Left lung (tissue), 10 donors: ENCODE results near the gene USP10. TPM values are rescaled to one million over a fixed set of nuclear protein-coding genes. Genes with fewer than 3 reads are reported as not detected.

Source experiments
- ATAC-seq: fragments of 200-7000 bp; cut with Tn5 transposase; one replicate; pipeline ENCODE4 v1.9.1; 2020; ENCODE audit warnings: moderate library complexity
- DNase-seq, 4 donors: peaks; one replicate each; pipeline ENCODE4 v3.0.0-alpha.2; 2013 to 2020
- H3K27ac ChIP-seq, 2 donors: fragments of 200-600 bp; sonication (generic) in 1 of 2; one replicate each; pipeline versions ENCODE4 v1.5.0 to v1.8.0; 2020 to 2021
- H3K27me3 ChIP-seq, 2 donors: fragments of 200-600 bp; sonication (generic) in 1 of 2; one replicate each; pipeline versions ENCODE4 v1.5.0 to v1.8.0; 2020 to 2021
- H3K36me3 ChIP-seq, 2 donors: fragments of 200-600 bp; sonication (generic) in 1 of 2; one replicate each; pipeline versions ENCODE4 v1.5.0 to v1.8.0; 2020 to 2021
- H3K4me1 ChIP-seq, 2 donors: fragments of 200-600 bp; one replicate each; pipeline ENCODE4 v1.8.0; 2021
- H3K4me3 ChIP-seq, 2 donors: fragments of 200-600 bp; sonication (generic) in 1 of 2; one replicate each; pipeline versions ENCODE4 v1.5.0 to v1.8.0; 2020 to 2021; ENCODE audit warnings: mild to moderate bottlenecking in 1 of 2
- H3K9me3 ChIP-seq, 2 donors: fragments of 200-600 bp; sonication (generic) in 1 of 2; one replicate each; pipeline versions ENCODE4 v1.5.0 to v1.8.0; 2020 to 2021
- CTCF ChIP-seq, 2 donors: fragments of 200-600 bp; sonication (generic) in 1 of 2; IDR thresholded peaks; one replicate each; pipeline versions ENCODE4 v1.5.0 to v1.8.0; 2021; ENCODE audit warnings: antibody characterized with exemption in 2 of 2
- intact Hi-C, 2 donors: fragments of 100-400 bp; cut with DNase I; formaldehyde crosslinking; loops; one replicate each; pipeline versions ENCODE4 v1.11.2 to v1.14.2; 2022
- polyA plus RNA-seq, 6 donors: library from polyadenylated mRNA; unstranded; fragments of 120-200 nt; gene quantifications; one replicate each; pipeline ENCODE4 v1.2.1, GENCODE V29; 2013; ENCODE audit not compliant: insufficient read length in 6 of 6
- total RNA-seq, 2 donors: library from RNA; stranded (reverse); fragmentation: NEBNext Ultra II Directional; extraction: Animal tissue kit (Norgen Biotek cat#: 25700); gene quantifications; one replicate each; pipeline ENCODE4 v1.2.1, GENCODE V29; 2021
- donor health status: DM: no; HTN: yes; CAD: no.
- donor health status: DM: no; HTN: no; CAD: no.

Gene USP10
- total and polyA plus RNA-seq, 8 donors, result 57.4 to 102 (median 87.8) TPM

GRCh38 chr16:84709609-84710008, 9.8 kb downstream of the USP10 start:
- no peaks in the 10 kb centered on the region for H3K9me3 ChIP-seq
- DNase-seq (no peak), ATAC-seq (no peak)
- no peak for TF ChIP-seq CTCF (IDR thresholded peaks at IDR 0.05)
- intact Hi-C loops, result no loop called here
- no peaks in the 10 kb centered on the region for H3K27me3 ChIP-seq
- H3K36me3 ChIP-seq, result no peaks in the 10 kb centered on the region
- H3K4me3 ChIP-seq, result no peak overlapping the region
- H3K4me1 ChIP-seq, result peaks cover 0 to 55% of the 10 kb centered on the region in 2 donors
- H3K27ac ChIP-seq, result no peak overlapping the region

GRCh38 chr16:84710686-84711085, 10.9 kb downstream of the USP10 start:
- intact Hi-C loops, result no loop called here
- Histone ChIP-seq H3K27ac (no peak overlapping the region), H3K9me3 (no peaks in the 10 kb centered on the region), H3K4me3 (no peak overlapping the region), H3K27me3 (no peaks in the 10 kb centered on the region), H3K4me1 (peaks cover 0 to 50% of the 10 kb centered on the region in 2 donors), H3K36me3 (no peaks in the 10 kb centered on the region)
- no peak for TF ChIP-seq CTCF (IDR thresholded peaks at IDR 0.05)
- no peak for ATAC-seq
- DNase-seq, result no peak

- Histone ChIP-seq H3K27me3 (no peaks in the 10 kb centered on the region), H3K9me3 (no peaks in the 10 kb centered on the region), H3K4me3 (no peak overlapping the region), H3K27ac (no peak overlapping the region), H3K36me3 (no peaks in the 10 kb centered on the region), H3K4me1 (peaks cover 0 to 42% of the 10 kb centered on the region in 2 donors)
- DNase-seq (no peak), ATAC-seq (no peak)
- TF ChIP-seq CTCF (IDR thresholded peaks at IDR 0.05), result no peak
- intact Hi-C loops, result no loop called here
Measured at GRCh38 chr16:84712138-84712671, 12.4 kb downstream of the USP10 start.

- H3K4me3 ChIP-seq, result no peak overlapping the region
- peaks cover 0 to 41% of the 10 kb centered on the region in 2 donors for H3K4me1 ChIP-seq
- H3K9me3 ChIP-seq, result no peaks in the 10 kb centered on the region
- H3K27ac ChIP-seq, result no peak overlapping the region
- intact Hi-C loops, result no loop called here
- H3K27me3 ChIP-seq, result no peaks in the 10 kb centered on the region
- TF ChIP-seq CTCF (IDR thresholded peaks at IDR 0.05), result no peak
- no peak for ATAC-seq
- no peaks in the 10 kb centered on the region for H3K36me3 ChIP-seq
- DNase-seq, result no peak
Measured at GRCh38 chr16:84712801-84713775, 13.3 kb downstream of the USP10 start.

- H3K27me3 ChIP-seq, result no peaks in the 10 kb centered on the region
- peaks cover 0 to 47% of the 10 kb centered on the region in 2 donors for H3K4me1 ChIP-seq
- H3K36me3 ChIP-seq, result no peaks in the 10 kb centered on the region
- H3K9me3 ChIP-seq, result no peaks in the 10 kb centered on the region
- no peak overlapping the region for H3K27ac ChIP-seq
- ATAC-seq (no peak), DNase-seq (no peak)
- no peak for TF ChIP-seq CTCF (IDR thresholded peaks at IDR 0.05)
- H3K4me3 ChIP-seq, result no peak overlapping the region
- intact Hi-C loops, result no loop called here
Measured at GRCh38 chr16:84714028-84714427, 14.2 kb downstream of the USP10 start.
